ENCODE measurements around the gene BBS12. TPM values are rescaled to one million over a fixed set of nuclear protein-coding genes. Genes with fewer than 3 reads are reported as not detected.

BBS12 gene
- total and polyA plus RNA-seq, 12 donors: 1.5 to 7.8 (median 5.4) TPM

DNA sequence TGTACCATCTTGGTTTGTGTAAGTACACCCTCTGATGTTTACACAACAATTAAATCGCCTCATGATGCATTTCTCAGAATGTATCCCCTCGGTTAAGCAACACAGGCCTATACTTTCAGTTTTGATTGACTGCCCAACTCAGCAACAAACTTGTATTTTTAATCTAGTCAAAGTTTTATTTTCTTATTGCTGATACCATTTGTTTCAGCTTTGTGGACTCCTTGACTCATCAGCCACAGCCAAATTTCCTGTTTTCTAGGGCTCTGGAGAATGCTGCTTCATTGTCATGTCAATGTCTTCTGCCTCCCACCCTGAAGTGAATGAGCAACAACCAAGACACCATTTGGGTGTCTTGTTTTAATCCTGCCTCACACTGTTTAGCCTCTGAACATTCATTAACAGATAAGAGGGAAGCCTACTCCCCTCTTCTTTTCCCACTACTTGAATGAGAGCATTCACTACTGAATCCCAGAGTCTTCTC, 14.0 kb downstream of the BBS12 start:
- Histone ChIP-seq H3K27me3 (no peaks in the 10 kb centered on the region), H3K36me3 (replicated peaks in 1 of 2) (peaks cover 0 to 9% of the 10 kb centered on the region in 2 donors), H3K4me1 (replicated peaks in 1 of 2) (no peaks in the 10 kb centered on the region), H3K9me3 (replicated peaks in 1 of 3) (no peaks in the 10 kb centered on the region), H3K4me3 (no peak overlapping the region), H3K27ac (no peak overlapping the region)
- 67 to 82% (median 72%) methylated on average over 2 of the region's 2 CpGs for WGBS, 4 donors
- no peak for DNase-seq
- intact Hi-C loops (cut with DNase I): loop anchor here in 1 of 2 donors (10.0 kb wide), 1 partner anchor 178 kb away; the partner anchor contains the start of gene NUDT6
- TF ChIP-seq, protein P1, sequence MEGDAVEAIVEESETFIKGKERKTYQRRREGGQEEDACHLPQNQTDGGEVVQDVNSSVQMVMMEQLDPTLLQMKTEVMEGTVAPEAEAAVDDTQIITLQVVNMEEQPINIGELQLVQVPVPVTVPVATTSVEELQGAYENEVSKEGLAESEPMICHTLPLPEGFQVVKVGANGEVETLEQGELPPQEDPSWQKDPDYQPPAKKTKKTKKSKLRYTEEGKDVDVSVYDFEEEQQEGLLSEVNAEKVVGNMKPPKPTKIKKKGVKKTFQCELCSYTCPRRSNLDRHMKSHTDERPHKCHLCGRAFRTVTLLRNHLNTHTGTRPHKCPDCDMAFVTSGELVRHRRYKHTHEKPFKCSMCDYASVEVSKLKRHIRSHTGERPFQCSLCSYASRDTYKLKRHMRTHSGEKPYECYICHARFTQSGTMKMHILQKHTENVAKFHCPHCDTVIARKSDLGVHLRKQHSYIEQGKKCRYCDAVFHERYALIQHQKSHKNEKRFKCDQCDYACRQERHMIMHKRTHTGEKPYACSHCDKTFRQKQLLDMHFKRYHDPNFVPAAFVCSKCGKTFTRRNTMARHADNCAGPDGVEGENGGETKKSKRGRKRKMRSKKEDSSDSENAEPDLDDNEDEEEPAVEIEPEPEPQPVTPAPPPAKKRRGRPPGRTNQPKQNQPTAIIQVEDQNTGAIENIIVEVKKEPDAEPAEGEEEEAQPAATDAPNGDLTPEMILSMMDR (IDR thresholded peaks at IDR 0.05): no peak
- no peak for TF ChIP-seq POLR2A (IDR thresholded peaks at IDR 0.05)

DNA sequence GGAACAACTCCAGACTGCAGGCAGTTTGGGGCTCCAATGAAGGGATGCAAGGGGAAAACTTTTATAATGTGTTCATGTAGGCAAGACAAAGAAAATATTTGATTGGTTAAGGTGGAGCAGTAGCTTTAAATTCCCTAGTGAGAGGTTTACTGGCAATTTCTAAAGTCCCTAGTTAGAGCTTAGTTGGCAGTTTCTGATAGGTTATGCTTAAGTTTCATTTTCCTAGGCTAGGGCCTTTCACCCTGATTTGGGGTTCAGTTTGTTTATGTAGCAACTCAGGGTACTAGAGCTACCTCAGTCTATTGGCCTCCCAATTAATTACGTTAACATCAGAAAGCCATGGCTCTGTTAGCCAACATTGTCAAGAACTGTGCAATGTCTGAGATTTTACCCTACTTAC, 14.6 kb downstream of the BBS12 start:
- no peak for TF ChIP-seq POLR2A (IDR thresholded peaks at IDR 0.05)
- TF ChIP-seq, protein P1 (IDR thresholded peaks at IDR 0.05): no peak
- no peak overlapping the region for H3K27ac ChIP-seq
- no peak overlapping the region for H3K4me3 ChIP-seq
- H3K36me3 ChIP-seq (replicated peaks in 1 of 2): peaks cover 0 to 9% of the 10 kb centered on the region in 2 donors
- intact Hi-C loops (cut with DNase I): loop anchor here in 1 of 2 donors (10.0 kb wide), 1 partner anchor 178 kb away; the partner anchor contains the start of gene NUDT6
- H3K9me3 ChIP-seq (replicated peaks in 1 of 3): no peaks in the 10 kb centered on the region
- DNase-seq: no peak
- no peaks in the 10 kb centered on the region for H3K27me3 ChIP-seq
- 47 to 92% (median 71%) methylated on average over 1 of the region's 1 CpG for WGBS, 4 donors
- no peaks in the 10 kb centered on the region for H3K4me1 ChIP-seq (replicated peaks in 1 of 2)

- H3K9me3 ChIP-seq (replicated peaks in 1 of 3): no peaks in the 10 kb centered on the region
- H3K27me3 ChIP-seq: no peaks in the 10 kb centered on the region
- H3K27ac ChIP-seq: no peak overlapping the region
- no peak for DNase-seq
- H3K4me3 ChIP-seq: no peak overlapping the region
- 85 to 95% (median 89%) methylated on average over 1 of the region's 1 CpG for WGBS, 4 donors
- no peaks in the 10 kb centered on the region for H3K4me1 ChIP-seq (replicated peaks in 1 of 2)
- TF ChIP-seq POLR2A (IDR thresholded peaks at IDR 0.05): no peak
- TF ChIP-seq, protein P1 (IDR thresholded peaks at IDR 0.05): no peak
- H3K36me3 ChIP-seq (replicated peaks in 1 of 2): peaks cover 0 to 4% of the 10 kb centered on the region in 2 donors
- intact Hi-C loops (cut with DNase I): loop anchor here in 1 of 2 donors (10.0 kb wide), 1 partner anchor 177 kb away; the partner anchor contains the start of gene NUDT6
These were observed 15.4 kb downstream of the BBS12 start for GRCh38 chr4:122747883-122748282.

DNA sequence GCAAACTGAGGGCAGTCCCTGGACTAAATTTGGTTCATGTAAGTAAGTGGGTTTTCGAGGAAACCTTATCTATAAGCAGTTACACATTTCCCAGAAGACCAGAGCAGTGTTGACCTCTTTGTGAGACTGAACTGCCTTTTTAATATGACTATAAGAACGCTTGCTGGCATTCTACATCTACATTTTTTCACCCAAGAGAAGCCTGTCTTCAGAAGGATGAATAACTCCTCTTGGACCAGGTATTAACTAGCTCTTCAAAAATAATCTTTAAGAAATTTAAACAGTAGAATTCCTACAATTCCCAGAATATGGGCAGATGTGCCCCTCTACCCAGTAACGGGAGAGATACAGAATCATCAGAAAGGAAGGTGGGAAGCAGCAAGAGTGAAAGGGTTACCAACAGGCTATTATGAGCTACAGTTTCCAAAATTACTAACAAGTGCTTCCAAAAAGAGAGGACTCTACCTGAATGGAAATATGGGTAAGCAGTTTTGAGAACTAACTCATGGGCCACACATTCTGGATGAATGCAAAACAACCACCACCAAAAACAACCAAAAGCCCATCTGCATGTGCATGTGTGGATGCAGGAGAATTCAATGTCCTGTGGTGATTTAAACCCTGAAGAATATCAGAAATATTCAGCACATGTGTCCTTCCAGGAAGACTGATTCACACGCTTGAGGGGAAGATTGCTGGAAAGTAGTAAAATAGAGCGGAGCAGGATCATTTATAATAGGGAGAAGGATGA, 17.4 kb downstream of the BBS12 start:
- no peak for DNase-seq
- no peak overlapping the region for H3K27ac ChIP-seq
- H3K36me3 ChIP-seq (replicated peaks in 1 of 2): no peaks in the 10 kb centered on the region
- no peaks in the 10 kb centered on the region for H3K4me1 ChIP-seq (replicated peaks in 1 of 2)
- TF ChIP-seq, protein P1 (IDR thresholded peaks at IDR 0.05): no peak
- no peak for TF ChIP-seq POLR2A (IDR thresholded peaks at IDR 0.05)
- no peaks in the 10 kb centered on the region for H3K9me3 ChIP-seq (replicated peaks in 1 of 3)
- intact Hi-C loops (cut with DNase I): loop anchor here in 1 of 2 donors (10.0 kb wide), 1 partner anchor 175 kb away; the partner anchor contains the start of gene NUDT6
- H3K4me3 ChIP-seq: no peak overlapping the region
- H3K27me3 ChIP-seq: no peaks in the 10 kb centered on the region
- 76 to 86% (median 79%) methylated on average over 5 of the region's 5 CpGs for WGBS, 4 donors

Measured in adrenal gland (tissue), 12 donors.